HEK293T (cell line): ENCODE measurements around the gene HEPN1.

ENCODE experiments used
- CTCF ChIA-PET: fragments of 350-600 bp; formaldehyde crosslinking; extraction: SDS; loops from one replicate; lab custom pipeline; 2021; ENCODE audit warnings: antibody characterized with exemption, inconsistent platforms; lab: Yijun Ruan, JAX
- POLR2A ChIA-PET: fragments of 350-600 bp; formaldehyde crosslinking; extraction: SDS; loops from one replicate; lab custom pipeline; 2020; ENCODE audit warnings: antibody characterized with exemption, inconsistent platforms; lab: Yijun Ruan, JAX
- DNase-seq: peaks from one replicate; pipeline ENCODE4 v3.0.0; 2012; ENCODE audit warnings: mixed read lengths; ENCODE audit errors: extremely low spot score
- ARNT ChIP-seq: fragments of 450-650 bp; IDR thresholded peaks from 2 replicates; pipeline ENCODE4 v1.6.1; 2017; ENCODE audit warnings: mild to moderate bottlenecking
- BHLHE40 ChIP-seq: fragments of 450-650 bp; IDR thresholded peaks from 2 replicates; pipeline ENCODE4 v1.6.1; 2016; ENCODE audit warnings: mild to moderate bottlenecking, moderate library complexity, borderline replicate concordance
- CTBP1 ChIP-seq: fragments of 450-650 bp; IDR thresholded peaks from 2 replicates; pipeline ENCODE4 v1.6.1; 2016; ENCODE audit warnings: borderline replicate concordance
- ELF4 ChIP-seq: fragments of 450-650 bp; IDR thresholded peaks from 2 replicates; pipeline ENCODE4 v1.6.1; 2017; ENCODE audit warnings: antibody characterized with exemption
- FOXA1 ChIP-seq: fragments of 450-650 bp; IDR thresholded peaks from 2 replicates; pipeline ENCODE4 v1.6.1; 2016; ENCODE audit warnings: mild to moderate bottlenecking
- FOXK2 ChIP-seq: fragments of 450-650 bp; IDR thresholded peaks from 2 replicates; pipeline ENCODE4 v1.6.1; 2016; ENCODE audit warnings: mild to moderate bottlenecking
- FOXM1 ChIP-seq: fragments of 450-650 bp; IDR thresholded peaks from 2 replicates; pipeline ENCODE4 v1.6.1; 2017; ENCODE audit warnings: mild to moderate bottlenecking, borderline replicate concordance
- HDGF ChIP-seq: fragments of 450-650 bp; IDR thresholded peaks from 2 replicates; pipeline ENCODE4 v1.6.1; 2017; ENCODE audit warnings: antibody characterized with exemption, borderline replicate concordance
- L3MBTL2 ChIP-seq: fragments of 450-650 bp; conservative IDR thresholded peaks from 2 replicates; pipeline ENCODE4 v1.6.1; 2016; ENCODE audit warnings: mild to moderate bottlenecking
- LEF1 ChIP-seq: fragments of 450-650 bp; IDR thresholded peaks from 2 replicates; pipeline ENCODE4 v1.6.1; 2017; ENCODE audit warnings: mild to moderate bottlenecking, borderline replicate concordance
- NFRKB ChIP-seq: fragments of 450-650 bp; IDR thresholded peaks from 2 replicates; pipeline ENCODE4 v1.6.1; 2016; ENCODE audit warnings: mild to moderate bottlenecking, moderate library complexity
- PKNOX1 ChIP-seq: fragments of 450-650 bp; IDR thresholded peaks from 2 replicates; pipeline ENCODE4 v1.6.1; 2016
- SP1 ChIP-seq: fragments of 450-650 bp; IDR thresholded peaks from 2 replicates; pipeline ENCODE4 v1.6.1; 2017
- SUZ12 ChIP-seq: fragments of 450-650 bp; IDR thresholded peaks from 2 replicates; pipeline ENCODE4 v1.6.1; 2016; ENCODE audit warnings: mild to moderate bottlenecking
- TARDBP ChIP-seq: fragments of 450-650 bp; IDR thresholded peaks from 2 replicates; pipeline ENCODE4 v1.6.1; 2016
- ZNF384 ChIP-seq: fragments of 450-650 bp; IDR thresholded peaks from 2 replicates; pipeline ENCODE4 v1.6.1; 2016

Gene HEPN1

DNA sequence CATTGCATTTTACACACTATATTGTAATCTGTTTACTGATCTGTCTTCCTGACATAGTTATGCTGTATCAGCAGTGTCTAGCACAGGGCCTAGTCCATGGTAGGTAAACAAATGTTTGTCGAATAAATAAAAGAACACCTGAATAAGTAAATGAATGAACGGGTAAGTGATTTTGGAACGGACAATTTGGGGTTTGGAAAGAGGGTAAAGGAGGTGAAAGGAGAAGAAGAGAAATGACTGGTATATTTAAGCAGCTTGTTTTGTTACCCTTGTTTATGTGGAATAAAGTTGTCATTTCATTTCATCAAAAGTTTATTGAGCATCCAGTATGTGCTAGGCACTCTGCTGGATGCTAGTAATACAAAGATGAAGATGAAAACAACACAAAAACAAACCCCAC lies at the start of gene HEPN1:
TSS of gene HEPN1 (plus strand) at position 301 of the 400 bp plus-strand sequence.
- TF ChIP-seq FOXM1: no peak
- TF ChIP-seq ARNT: no peak
- no peak for TF ChIP-seq HDGF
- no peak for TF ChIP-seq FOXK2
- no peak for TF ChIP-seq L3MBTL2
- POLR2A ChIA-PET: no interaction called here
- DNase-seq: no peak
- CTCF ChIA-PET: no interaction called here

DNA sequence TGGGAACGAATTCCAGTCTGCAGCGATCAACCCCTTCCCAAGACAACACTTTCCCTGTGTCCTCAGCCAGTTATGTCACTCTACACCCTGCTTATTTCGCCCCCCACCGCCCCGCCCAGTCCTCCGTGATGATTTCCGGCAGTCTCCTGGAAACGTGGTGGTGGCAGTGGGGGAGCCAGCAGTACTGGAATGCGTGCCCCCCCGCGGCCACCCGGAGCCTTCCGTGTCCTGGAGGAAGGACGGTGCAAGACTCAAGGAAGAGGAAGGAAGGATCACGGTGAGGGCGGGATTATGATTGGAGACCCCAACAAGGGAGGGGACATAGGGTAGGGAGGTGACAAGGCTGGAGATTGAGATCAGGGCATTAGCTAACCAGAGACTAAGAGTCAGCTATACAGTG lies 49.7 kb upstream of the HEPN1 start:
- TF ChIP-seq PKNOX1 (no peak), SP1 (no peak), HDGF (no peak), ARNT (no peak), FOXK2 (no peak), NFRKB (no peak), CTBP1 (no peak), TARDBP (no peak), ZNF384 (no peak), BHLHE40 (no peak), SUZ12 (no peak), FOXM1 (no peak), ELF4 (no peak), LEF1 (no peak), L3MBTL2 (no peak), FOXA1 (no peak)
- DNase-seq: no peak
- CTCF ChIA-PET: no interaction called here
- POLR2A ChIA-PET: no interaction called here

DNA sequence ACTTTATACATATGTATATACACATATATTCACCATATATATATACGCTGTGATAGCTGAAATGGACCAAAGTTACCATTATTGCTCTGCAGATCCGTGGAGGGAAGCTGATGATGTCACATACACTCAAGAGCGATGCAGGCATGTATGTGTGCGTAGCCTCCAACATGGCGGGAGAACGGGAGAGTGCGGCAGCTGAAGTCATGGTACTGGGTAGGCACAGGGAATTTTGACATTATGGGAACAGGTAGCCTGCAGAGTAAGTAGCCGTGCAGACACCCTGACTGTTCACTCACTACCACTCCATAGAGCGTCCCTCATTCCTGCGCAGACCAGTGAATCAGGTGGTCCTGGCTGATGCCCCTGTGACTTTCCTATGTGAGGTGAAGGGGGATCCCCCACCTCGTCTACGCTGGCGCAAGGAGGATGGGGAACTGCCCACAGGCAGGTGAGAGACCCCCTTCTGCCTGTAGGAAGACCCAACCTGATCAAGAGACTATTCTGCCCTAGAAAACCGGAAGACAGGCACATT lies 49.1 kb upstream of the HEPN1 start:
- no peak for DNase-seq
- ChIA-PET CTCF (interaction anchor here (1.1 kb wide), 1 partner anchor 200 kb away, joined by 3 read pairs; no protein-coding TSS in a partner anchor), POLR2A (no interaction called here)
- TF ChIP-seq FOXM1: no peak
- no peak for TF ChIP-seq ARNT
- no peak for TF ChIP-seq NFRKB
- no peak for TF ChIP-seq TARDBP
- TF ChIP-seq BHLHE40: no peak
- no peak for TF ChIP-seq HDGF
- TF ChIP-seq FOXK2: no peak

DNA sequence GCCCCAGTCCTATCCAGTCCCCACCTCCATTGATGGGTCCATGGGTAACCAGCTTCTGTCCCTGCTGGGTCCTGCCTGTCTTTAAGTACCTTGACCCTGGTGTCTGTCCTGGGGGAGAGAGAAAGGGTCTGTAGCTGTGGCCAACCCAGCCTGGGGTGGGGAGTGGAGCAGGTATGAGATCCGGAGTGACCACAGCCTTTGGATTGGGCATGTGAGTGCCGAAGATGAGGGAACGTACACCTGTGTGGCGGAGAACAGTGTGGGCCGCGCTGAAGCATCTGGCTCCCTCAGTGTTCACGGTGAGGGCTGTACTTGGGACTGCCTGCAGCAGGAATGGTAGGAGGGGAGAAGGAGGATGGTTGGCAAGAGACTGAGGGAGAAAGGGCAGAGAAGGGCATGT lies 48.6 kb upstream of the HEPN1 start:
- CTCF ChIA-PET: interaction anchor here (1.1 kb wide), 1 partner anchor 201 kb away, joined by 3 read pairs; no protein-coding TSS in a partner anchor
- POLR2A ChIA-PET: no interaction called here
- TF ChIP-seq SP1 (no peak), L3MBTL2 (no peak), ZNF384 (no peak), NFRKB (no peak), HDGF (no peak), SUZ12 (no peak), PKNOX1 (no peak), FOXA1 (no peak), LEF1 (no peak), TARDBP (no peak), ELF4 (no peak), BHLHE40 (no peak), ARNT (no peak), FOXK2 (no peak), FOXM1 (no peak), CTBP1 (no peak)
- no peak for DNase-seq

DNA sequence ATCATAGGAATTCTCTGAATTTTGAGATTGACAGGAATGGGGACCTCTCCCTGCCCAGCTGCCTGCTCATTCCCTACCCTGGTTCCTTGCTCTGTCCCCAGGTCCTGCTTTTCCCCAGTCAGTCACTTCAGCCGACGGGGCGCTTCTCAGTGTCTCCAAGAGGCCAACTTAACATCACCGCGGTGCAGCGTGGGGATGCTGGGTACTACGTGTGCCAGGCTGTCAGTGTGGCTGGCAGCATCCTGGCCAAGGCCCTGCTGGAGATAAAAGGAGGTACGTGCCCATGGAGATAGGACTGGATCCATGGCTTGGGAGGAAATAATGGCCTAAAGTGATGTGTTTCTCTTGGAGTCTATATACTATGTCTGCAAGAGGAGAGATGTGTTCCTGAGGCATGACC lies 46.8 kb upstream of the HEPN1 start:
- POLR2A ChIA-PET: no interaction called here

GRCh38 chr11:124872741-124873140 lies 46.3 kb upstream of the HEPN1 start:
- CTCF ChIA-PET: no interaction called here
- TF ChIP-seq L3MBTL2 (no peak), FOXM1 (no peak), FOXA1 (no peak), BHLHE40 (no peak)
- POLR2A ChIA-PET: no interaction called here
- DNase-seq: no peak

More for the DNA sequence above, 46.8 kb upstream of the HEPN1 start:
- DNase-seq: no peak
- TF ChIP-seq PKNOX1 (no peak), ELF4 (no peak), BHLHE40 (no peak), FOXM1 (no peak), FOXK2 (no peak), TARDBP (no peak), NFRKB (no peak), FOXA1 (no peak), CTBP1 (no peak), SUZ12 (no peak), ZNF384 (no peak)
- CTCF ChIA-PET: no interaction called here

DNA sequence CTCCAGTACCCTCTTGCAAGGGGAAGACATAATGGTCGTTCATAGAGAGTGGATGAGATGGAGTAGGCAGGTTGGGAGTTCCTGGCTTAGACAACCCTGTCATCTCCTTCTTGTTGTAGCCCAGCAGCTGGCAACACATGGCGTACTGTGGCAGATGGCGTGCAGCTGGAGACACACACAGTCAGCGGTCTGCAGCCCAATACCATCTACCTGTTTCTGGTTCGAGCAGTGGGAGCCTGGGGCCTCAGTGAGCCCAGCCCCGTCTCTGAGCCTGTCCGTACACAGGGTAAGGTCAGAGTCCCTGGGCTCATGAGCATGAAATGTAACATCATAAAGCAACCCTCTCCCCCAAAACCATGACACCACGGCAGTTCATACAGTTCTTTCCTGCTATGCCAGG lies 45.1 kb upstream of the HEPN1 start:
- ChIA-PET POLR2A (no interaction called here), CTCF (no interaction called here)
- TF ChIP-seq L3MBTL2 (no peak), FOXK2 (no peak), NFRKB (no peak), HDGF (no peak), ZNF384 (no peak), BHLHE40 (no peak), ELF4 (no peak)
- DNase-seq: no peak
